Activated CD8-positive, alpha-beta memory T cell treated with anti-CD3 and anti-CD28 coated beads for 4 hours (primary cell): ENCODE data around the gene FGD5.

ENCODE experiments used
- DNase-seq, 2 donors: peaks; one replicate each; pipeline ENCODE4 v3.0.0-alpha.2; 2020; ENCODE audit warnings: low read depth in 2 of 2

The FGD5 gene

GRCh38 chr3:14818804-14819500, at the start of gene FGD5:
Gene FGD5 (plus strand): TSS chr3:14818962. CDS start chr3:14819072, 110 bp downstream.
- no peak for DNase-seq

- DNase-seq, result no peak
These were observed 49.0 kb upstream of the FGD5 start for GRCh38 chr3:14769544-14770325.

GRCh38 chr3:14770591-14770990, 48.2 kb upstream of the FGD5 start:
- no peak for DNase-seq

- no peak for DNase-seq
These were observed 46.9 kb upstream of the FGD5 start for GRCh38 chr3:14771593-14772497.

- DNase-seq, result no peak
These were observed 46.1 kb upstream of the FGD5 start for GRCh38 chr3:14772533-14773138.

- DNase-seq, result no peak
These were observed 45.5 kb upstream of the FGD5 start for GRCh38 chr3:14773281-14773680.

- DNase-seq, result no peak
These were observed 45.1 kb upstream of the FGD5 start for GRCh38 chr3:14773691-14774128.

- no peak for DNase-seq
These were observed 44.3 kb upstream of the FGD5 start for GRCh38 chr3:14774431-14774830.

GRCh38 chr3:14775011-14775410, 43.8 kb upstream of the FGD5 start:
- no peak for DNase-seq

- DNase-seq, result no peak
These were observed 43.2 kb upstream of the FGD5 start for GRCh38 chr3:14775563-14775962.

- DNase-seq, result no peak
These were observed 39.6 kb upstream of the FGD5 start for GRCh38 chr3:14779069-14779685.

GRCh38 chr3:14780927-14781507, 37.7 kb upstream of the FGD5 start:
- DNase-seq, result no peak

- no peak for DNase-seq
These were observed 35.2 kb upstream of the FGD5 start for GRCh38 chr3:14783480-14784086.

- DNase-seq, result no peak
These were observed 34.6 kb upstream of the FGD5 start for GRCh38 chr3:14784087-14784681.

GRCh38 chr3:14785207-14786155, 33.3 kb upstream of the FGD5 start:
- no peak for DNase-seq

- DNase-seq, result no peak
These were observed 32.4 kb upstream of the FGD5 start for GRCh38 chr3:14786369-14786768.

- DNase-seq, result no peak
These were observed 31.1 kb upstream of the FGD5 start for GRCh38 chr3:14787630-14788029.

GRCh38 chr3:14788644-14789043, 30.1 kb upstream of the FGD5 start:
- DNase-seq, result no peak

GRCh38 chr3:14789221-14789620, 29.5 kb upstream of the FGD5 start:
- DNase-seq, result no peak
